ENCODE measurements around the gene SETD2.

SETD2 gene

GRCh38 chr3:46971742-46972141, 192.2 kb downstream of the SETD2 start:
- H3K27ac ChIP-seq, result no peak overlapping the region
- CTCF ChIA-PET, result no interaction called here
- no peak for TF ChIP-seq CTCF (conservative IDR thresholded peaks at IDR 0.05; ENCODE audit: low read depth)
- no peak for DNase-seq (ENCODE audit: low spot score)
- POLR2A ChIA-PET (ENCODE audit: low non-redundant PET), result no interaction called here

- DNase-seq (ENCODE audit: low spot score), result no peak
- CTCF ChIA-PET, result no interaction called here
- POLR2A ChIA-PET (ENCODE audit: low non-redundant PET), result no interaction called here
- H3K27ac ChIP-seq, result peak overlapping the region; percentile 44
- no peak for TF ChIP-seq CTCF (conservative IDR thresholded peaks at IDR 0.05; ENCODE audit: low read depth)
Measured at GRCh38 chr3:46971151-46971550, 192.8 kb downstream of the SETD2 start.

GRCh38 chr3:46970391-46971091, 193.4 kb downstream of the SETD2 start:
- no peak for TF ChIP-seq CTCF (conservative IDR thresholded peaks at IDR 0.05; ENCODE audit: low read depth)
- CTCF ChIA-PET, result no interaction called here
- H3K27ac ChIP-seq, result peak overlapping the region; percentile 44
- POLR2A ChIA-PET (ENCODE audit: low non-redundant PET), result interaction anchor here (1.0 kb wide), 1 partner anchor 35 kb away, joined by 3 read pairs; no protein-coding TSS in a partner anchor
- no peak for DNase-seq (ENCODE audit: low spot score)

GRCh38 chr3:46968783-46969428, 195.0 kb downstream of the SETD2 start:
- peak overlapping the region; percentile 24 for H3K27ac ChIP-seq
- ChIA-PET POLR2A (ENCODE audit: low non-redundant PET) (interaction anchor here (0.7 kb wide), 1 partner anchor 38 kb away, joined by 3 read pairs; no protein-coding TSS in a partner anchor), CTCF (no interaction called here)
- TF ChIP-seq CTCF (conservative IDR thresholded peaks at IDR 0.05; ENCODE audit: low read depth), result no peak
- no peak for DNase-seq (ENCODE audit: low spot score)

GRCh38 chr3:46966811-46967210, 197.1 kb downstream of the SETD2 start:
- CTCF ChIA-PET, result no interaction called here

More at GRCh38 chr3:46966811-46967210, 197.1 kb downstream of the SETD2 start:
- no peak for TF ChIP-seq CTCF (conservative IDR thresholded peaks at IDR 0.05; ENCODE audit: low read depth)
- peak overlapping the region; percentile 36 for H3K27ac ChIP-seq
- DNase-seq (ENCODE audit: low spot score), result no peak
- POLR2A ChIA-PET (ENCODE audit: low non-redundant PET), result no interaction called here
